ENCODE results near the gene ACTG1.

The ACTG1 gene

DNA sequence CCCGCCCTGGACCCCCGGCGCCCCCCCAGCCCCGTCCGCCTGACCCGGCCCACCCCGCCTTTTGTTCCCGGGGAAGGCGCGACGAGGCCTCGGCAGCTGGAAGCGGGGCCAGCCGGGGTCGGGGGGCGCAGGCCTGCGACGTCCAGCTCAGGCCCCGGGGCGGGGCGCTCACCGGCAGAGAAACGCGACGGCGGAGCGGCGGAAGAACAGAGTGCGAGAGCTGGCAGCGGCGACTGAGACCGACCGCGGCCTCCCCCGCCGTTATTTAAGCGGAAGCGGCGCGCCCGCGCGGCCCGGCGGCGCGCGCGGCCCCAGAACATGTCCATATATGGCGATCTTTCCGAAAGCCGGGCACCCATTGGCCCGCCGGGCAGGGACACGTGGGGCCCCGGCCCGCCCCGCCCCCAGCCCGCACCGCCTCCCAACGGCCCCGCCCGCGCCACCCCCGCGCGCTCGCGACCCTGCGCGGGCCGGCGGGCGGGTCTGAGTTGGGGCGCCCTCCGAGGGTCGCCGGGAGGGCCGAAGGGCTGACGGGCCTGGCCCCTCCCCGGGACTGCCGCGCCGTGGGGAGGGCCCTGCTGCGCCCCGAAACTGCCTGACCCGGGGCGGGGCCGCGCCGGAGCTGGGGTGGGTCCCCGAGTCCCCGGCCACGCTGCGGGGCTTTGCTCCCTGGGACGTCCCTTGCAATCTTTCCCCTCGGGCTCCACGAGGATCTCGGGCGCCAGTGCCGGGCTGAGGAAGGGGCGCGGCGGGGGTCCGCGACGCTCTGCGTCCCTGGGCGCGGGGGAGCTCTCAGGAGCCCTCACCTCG lies at the start of gene ACTG1:
Gene ACTG1, minus strand, starts transcription at position 238 of the 810 bp plus-strand sequence. CDS start 445 bp downstream, outside the sequence.
- intact Hi-C loops (cut with micrococcal nuclease), result loop anchor here (10.0 kb wide), 1 partner anchor 118 kb away; the partner anchor contains the start of gene BAHCC1
- no peaks in the 10 kb centered on the region for H3K27me3 Mint-ChIP-seq
- H3K36me3 Mint-ChIP-seq (ENCODE audit: low read depth), result peaks cover 54% of the 10 kb centered on the region
- H3K4me3 Mint-ChIP-seq, result peak within 1 kb of the TSS; percentile 99
- peaks cover 69% of the 10 kb centered on the region for H3K4me1 Mint-ChIP-seq (ENCODE audit: low read depth)
- H3K9me3 Mint-ChIP-seq, result no peaks in the 10 kb centered on the region
- peak within 1 kb of the TSS; percentile 88 for H3K27ac Mint-ChIP-seq

DNA sequence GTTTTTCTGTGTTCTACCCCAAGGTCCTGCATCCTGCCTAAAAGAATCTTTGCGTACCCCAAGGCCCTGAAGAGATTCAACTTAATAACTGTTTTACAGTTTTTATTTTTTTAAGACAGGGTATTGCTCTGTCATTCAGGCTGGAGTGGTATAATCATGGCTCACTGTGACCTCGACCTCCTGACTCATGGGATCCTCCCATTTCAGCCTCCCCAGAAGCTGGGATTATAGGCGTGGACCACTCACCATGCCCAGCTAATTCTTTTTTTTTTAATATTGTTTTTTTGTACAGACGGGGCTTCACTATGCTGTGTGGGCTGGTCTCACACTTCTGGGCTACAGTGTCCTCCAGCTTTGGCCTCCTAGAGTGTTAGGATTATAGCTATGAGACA lies 48.9 kb upstream of the ACTG1 start:
- Mint-ChIP-seq H3K9me3 (no peaks in the 10 kb centered on the region), H3K36me3 (ENCODE audit: low read depth) (peaks cover 93% of the 10 kb centered on the region), H3K27me3 (no peaks in the 10 kb centered on the region), H3K4me3 (no peak overlapping the region), H3K4me1 (ENCODE audit: low read depth) (peaks cover 78% of the 10 kb centered on the region), H3K27ac (peak overlapping the region; percentile 86)
- intact Hi-C loops (cut with micrococcal nuclease), result no loop called here

DNA sequence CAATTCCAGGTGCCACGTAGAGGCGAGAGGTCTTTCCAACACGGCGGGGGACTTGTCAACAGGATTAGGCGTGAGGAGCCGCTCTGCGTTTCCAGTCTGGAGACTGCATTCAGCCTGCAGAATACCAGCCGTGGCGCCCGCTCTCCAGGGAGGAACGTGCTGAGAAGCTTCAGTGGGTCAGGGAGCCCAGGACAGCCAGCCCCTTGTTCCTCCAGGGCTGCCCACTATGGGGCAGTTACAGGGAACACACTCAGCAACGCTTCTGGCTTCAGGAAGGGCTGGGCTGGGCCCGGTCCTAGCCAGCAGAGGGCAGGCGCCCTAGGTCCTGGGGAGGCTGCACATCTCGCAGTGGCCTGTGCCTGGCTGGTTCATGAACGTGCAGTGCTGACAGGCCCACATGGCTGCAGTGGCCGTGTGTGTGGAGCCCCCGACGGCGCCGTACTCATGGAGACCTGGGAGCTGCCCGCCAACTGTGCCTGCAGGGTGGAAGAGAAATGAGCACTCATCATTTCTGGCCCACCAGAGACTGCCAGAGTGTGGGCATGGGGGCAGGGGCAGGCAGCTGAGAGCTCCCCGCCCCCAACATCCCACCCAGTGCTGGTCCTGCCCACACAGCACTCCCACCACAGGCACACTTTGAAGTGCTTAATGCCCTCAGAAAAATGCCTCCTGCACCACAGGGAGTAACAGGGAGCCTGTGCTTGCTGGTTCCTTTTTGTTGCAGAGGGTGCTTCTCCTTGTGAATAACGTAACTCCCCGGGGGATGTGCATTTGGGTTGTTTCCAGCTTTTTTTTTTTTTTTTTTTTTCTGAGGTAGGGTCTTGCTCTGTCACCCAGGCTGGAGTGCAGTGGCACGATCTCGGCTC lies 46.6 kb upstream of the ACTG1 start:
- Mint-ChIP-seq H3K27ac (no peak overlapping the region), H3K9me3 (no peaks in the 10 kb centered on the region), H3K4me3 (no peak overlapping the region), H3K4me1 (ENCODE audit: low read depth) (peaks cover 64% of the 10 kb centered on the region), H3K27me3 (no peaks in the 10 kb centered on the region), H3K36me3 (ENCODE audit: low read depth) (peaks cover 79% of the 10 kb centered on the region)
- intact Hi-C loops (cut with micrococcal nuclease), result no loop called here

DNA sequence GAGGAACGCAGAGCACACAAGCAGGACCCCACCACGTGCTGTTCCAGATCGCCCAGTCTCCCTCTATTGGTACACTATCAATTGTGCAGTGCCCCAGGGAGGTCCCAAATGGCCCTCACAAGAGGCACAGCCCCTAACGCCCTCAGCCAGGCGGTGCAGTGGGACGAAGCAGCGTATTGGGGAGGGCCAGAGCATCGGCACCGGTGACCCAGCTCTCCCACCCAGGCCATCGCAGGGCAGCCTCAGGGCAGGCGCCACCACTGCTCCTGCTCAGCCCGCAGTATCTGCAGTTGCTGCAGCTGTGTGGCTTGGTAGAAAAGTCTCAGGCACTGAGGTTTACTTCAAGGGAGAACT lies 45.5 kb upstream of the ACTG1 start:
- intact Hi-C loops (cut with micrococcal nuclease), result no loop called here
- Mint-ChIP-seq H3K4me1 (ENCODE audit: low read depth) (peaks cover 72% of the 10 kb centered on the region), H3K4me3 (no peak overlapping the region), H3K9me3 (no peaks in the 10 kb centered on the region), H3K27me3 (no peaks in the 10 kb centered on the region), H3K36me3 (ENCODE audit: low read depth) (peaks cover 68% of the 10 kb centered on the region), H3K27ac (no peak overlapping the region)

DNA sequence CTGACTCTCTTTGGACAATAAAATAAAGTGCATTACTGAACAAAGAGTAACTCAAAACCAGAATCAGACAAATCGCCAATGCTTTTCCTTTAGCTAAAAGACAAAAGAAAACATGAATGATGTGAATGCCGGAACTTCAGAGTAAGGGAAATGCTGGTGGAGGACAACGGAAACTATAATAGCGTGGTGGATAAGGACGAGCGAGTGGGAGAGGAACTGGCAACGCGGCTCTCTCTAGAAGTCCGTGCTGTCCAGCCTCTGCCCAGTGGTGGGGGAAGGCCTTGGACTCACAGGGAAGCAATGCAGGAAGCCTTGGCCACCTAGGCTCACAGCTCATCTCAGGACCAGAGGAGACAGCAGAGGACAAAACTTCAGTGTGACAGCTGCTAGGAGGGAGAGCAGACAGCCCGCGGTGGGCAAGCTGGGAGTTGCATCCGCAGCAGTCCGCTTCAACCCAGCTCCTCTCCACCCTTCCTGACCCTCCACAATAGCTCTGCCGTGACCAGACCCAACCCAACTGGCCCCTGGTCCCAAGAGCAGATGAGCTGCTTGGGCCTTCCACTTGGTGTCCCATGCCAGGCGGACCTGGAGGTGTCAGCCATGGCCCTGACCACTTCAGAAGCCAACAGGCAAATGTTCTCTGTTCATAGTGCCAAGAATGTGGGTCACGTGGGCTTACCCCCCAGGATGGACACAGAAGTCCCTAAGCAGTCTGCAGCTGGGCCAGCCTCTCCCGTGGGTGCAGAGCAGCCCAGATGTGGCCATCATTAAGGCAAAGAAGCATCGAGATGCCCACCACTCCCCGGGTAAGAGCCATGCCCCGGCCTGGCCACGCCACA lies 44.9 kb upstream of the ACTG1 start:
- intact Hi-C loops (cut with micrococcal nuclease), result no loop called here
- Mint-ChIP-seq H3K36me3 (ENCODE audit: low read depth) (peaks cover 67% of the 10 kb centered on the region), H3K9me3 (no peaks in the 10 kb centered on the region), H3K4me1 (ENCODE audit: low read depth) (peaks cover 70% of the 10 kb centered on the region), H3K27ac (no peak overlapping the region), H3K27me3 (no peaks in the 10 kb centered on the region), H3K4me3 (no peak overlapping the region)

DNA sequence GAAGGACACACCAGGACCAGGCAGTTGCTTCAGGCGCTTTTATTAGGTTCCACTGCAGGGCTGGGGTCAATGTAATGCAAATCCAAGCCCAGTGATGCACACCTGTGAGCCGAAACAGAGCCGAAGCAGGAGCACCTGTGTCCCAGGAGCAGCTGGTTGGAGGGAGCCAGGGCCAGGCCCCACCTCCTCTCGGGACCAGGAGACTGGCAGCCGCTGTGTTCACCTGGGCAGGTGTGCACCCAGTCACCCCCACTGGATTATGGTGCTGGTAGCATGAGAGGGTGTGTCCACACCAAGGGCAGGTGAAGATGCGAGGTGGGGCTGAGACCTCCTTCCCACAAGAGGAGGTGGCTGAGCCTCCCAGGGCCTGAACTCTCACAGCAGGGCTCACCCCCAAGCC lies 44.3 kb upstream of the ACTG1 start:
- intact Hi-C loops (cut with micrococcal nuclease), result no loop called here
- Mint-ChIP-seq H3K4me3 (no peak overlapping the region), H3K27ac (peak overlapping the region; percentile 39), H3K4me1 (ENCODE audit: low read depth) (peaks cover 66% of the 10 kb centered on the region), H3K27me3 (no peaks in the 10 kb centered on the region), H3K36me3 (ENCODE audit: low read depth) (peaks cover 64% of the 10 kb centered on the region), H3K9me3 (no peaks in the 10 kb centered on the region)

DNA sequence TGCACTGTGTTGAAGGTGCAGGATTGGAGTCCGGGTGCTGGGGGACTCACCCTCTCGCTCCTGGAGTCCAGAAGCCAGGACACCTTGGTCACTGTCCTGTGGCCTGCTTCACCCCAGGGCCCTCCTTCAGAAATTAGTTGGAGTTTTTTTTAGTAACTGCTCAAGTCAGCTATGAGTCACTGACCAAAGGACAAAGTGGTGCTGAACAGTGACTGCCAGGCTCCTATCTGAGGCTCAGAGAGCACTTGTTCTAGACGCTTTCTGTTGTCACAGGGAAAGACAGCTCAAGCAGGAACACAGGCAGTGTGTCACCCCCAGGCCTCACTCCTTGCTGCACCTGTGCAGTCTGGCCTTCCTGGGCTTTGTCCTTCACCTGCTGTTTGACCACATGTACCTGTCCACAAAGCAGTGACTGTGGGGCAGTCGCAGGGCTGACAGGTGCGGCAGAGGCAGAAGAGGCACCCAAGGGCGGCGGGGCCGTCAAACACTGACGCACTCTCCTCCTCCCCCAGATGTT lies 43.6 kb upstream of the ACTG1 start:
- Mint-ChIP-seq H3K9me3 (no peaks in the 10 kb centered on the region), H3K4me1 (ENCODE audit: low read depth) (peaks cover 66% of the 10 kb centered on the region), H3K36me3 (ENCODE audit: low read depth) (peaks cover 67% of the 10 kb centered on the region), H3K27ac (peak overlapping the region; percentile 39), H3K4me3 (no peak overlapping the region), H3K27me3 (no peaks in the 10 kb centered on the region)
- intact Hi-C loops (cut with micrococcal nuclease), result no loop called here

DNA sequence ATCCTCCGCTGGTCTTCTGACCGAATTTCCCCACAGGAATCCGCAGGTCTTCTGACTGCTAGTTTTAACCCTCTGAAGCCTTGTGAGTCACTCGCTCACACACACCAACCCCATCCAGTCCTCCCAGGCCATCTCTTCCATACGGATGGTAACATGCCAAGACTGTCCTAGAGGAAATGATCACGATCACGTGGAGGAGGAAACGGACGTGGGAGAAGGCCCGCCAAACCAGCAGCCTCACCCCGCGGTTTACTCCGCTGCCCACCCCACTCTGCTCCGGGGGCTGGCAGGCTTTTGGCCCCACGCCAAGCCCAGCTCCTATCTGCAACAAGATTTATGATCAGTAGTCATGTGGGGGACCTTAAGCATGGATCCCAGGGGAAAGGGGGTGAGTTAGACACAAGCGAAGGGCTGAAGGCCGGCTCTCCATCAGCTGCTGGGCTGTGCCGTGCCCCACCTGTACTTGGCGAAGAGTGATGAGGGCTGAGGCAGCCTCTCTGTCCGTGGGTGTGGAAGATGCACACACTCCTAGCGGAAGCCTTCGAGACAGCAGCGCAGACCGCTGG lies 41.1 kb upstream of the ACTG1 start:
- H3K4me3 Mint-ChIP-seq, result peak overlapping the region; percentile 92
- no peaks in the 10 kb centered on the region for H3K27me3 Mint-ChIP-seq
- no peaks in the 10 kb centered on the region for H3K9me3 Mint-ChIP-seq
- intact Hi-C loops (cut with micrococcal nuclease), result loop anchor here (2.0 kb wide), 2 partner anchors 39 to 45 kb away; no protein-coding TSS in a partner anchor
- H3K27ac Mint-ChIP-seq, result peak overlapping the region; percentile 90
- H3K36me3 Mint-ChIP-seq (ENCODE audit: low read depth), result peaks cover 71% of the 10 kb centered on the region
- peaks cover 67% of the 10 kb centered on the region for H3K4me1 Mint-ChIP-seq (ENCODE audit: low read depth)

DNA sequence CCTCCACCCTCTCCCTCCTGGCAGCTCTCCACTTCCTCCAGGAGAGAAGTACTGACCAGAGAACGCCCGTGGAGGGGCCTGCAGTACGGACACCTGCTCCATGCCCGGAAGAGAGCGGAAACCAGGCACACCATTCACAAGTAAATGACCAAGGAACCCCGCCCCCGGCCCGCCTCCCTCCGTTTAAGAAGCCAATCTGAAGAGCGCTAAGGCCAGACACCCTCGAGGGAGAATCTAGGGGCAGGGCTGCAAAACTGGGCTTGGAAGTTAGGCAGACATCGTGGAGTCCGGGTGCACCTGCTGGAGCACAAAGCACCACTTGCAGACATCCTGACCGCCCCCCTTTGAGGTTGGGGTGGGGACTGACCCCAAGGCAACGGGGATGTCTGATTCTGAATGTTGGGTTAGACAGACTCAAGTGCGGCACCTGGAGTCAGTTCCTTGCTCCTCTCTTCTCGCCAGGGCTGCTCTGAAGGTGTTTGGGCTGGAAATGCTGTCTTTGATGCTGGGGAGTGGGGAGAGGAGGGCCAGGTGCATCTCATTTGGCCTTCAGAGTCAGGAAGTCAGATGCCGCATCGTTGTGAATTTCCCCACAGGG lies 40.5 kb upstream of the ACTG1 start:
- no peaks in the 10 kb centered on the region for H3K9me3 Mint-ChIP-seq
- intact Hi-C loops (cut with micrococcal nuclease), result loop anchor here (2.0 kb wide), 2 partner anchors 38 to 46 kb away; no protein-coding TSS in a partner anchor
- peaks cover 63% of the 10 kb centered on the region for H3K4me1 Mint-ChIP-seq (ENCODE audit: low read depth)
- H3K4me3 Mint-ChIP-seq, result peak overlapping the region; percentile 92
- H3K36me3 Mint-ChIP-seq (ENCODE audit: low read depth), result peaks cover 71% of the 10 kb centered on the region
- no peaks in the 10 kb centered on the region for H3K27me3 Mint-ChIP-seq
- H3K27ac Mint-ChIP-seq, result peak overlapping the region; percentile 90

DNA sequence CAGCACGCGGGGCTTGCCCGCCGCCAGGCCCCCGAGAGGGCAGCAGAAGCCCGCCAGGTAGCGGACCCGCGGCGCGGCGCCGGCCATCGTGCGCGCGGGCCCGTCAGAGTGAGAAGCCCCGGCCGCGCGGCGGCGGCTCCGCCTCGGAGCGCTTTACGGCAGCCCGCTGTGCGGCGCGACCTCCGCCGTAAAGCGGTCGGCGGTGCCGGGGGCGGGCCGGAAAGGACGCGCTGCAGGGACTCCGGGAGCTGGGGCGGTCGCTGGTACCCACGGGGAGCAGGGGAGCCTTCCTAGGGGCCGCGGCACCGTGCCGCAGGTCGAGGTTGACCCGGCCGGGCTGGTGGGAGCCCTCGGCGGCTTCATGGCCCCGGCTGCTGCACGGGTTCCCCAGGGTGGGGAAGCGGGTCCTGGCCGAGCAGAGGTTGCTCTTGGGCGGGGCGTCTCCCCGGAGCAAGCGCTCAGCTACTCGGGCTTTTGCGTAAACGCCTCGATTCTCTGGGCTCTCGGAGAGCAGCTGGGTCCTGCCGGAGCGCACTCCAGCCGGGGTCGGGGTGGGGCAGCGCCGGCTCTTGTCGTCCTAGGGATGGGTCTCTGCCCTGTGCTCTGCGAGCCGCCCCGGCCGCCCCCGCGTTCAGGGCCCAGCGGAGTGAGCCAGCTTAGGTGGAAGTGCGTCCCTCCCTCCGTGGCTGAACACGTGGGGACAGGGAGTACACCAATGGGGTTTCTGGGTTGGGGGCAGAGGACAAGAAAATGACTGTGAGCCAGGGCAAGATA lies 39.8 kb upstream of the ACTG1 start, which contains the start of gene FAAP100:
Gene FAAP100, minus strand, starts transcription at position 110 of the 774 bp plus-strand sequence. Its CDS starts 23 bp downstream, at position 87.
- peaks cover 56% of the 10 kb centered on the region for H3K4me1 Mint-ChIP-seq (ENCODE audit: low read depth)
- H3K36me3 Mint-ChIP-seq (ENCODE audit: low read depth), result peaks cover 71% of the 10 kb centered on the region
- intact Hi-C loops (cut with micrococcal nuclease), result loop anchor here (2.0 kb wide), 2 partner anchors 38 to 46 kb away; no protein-coding TSS in a partner anchor
- H3K9me3 Mint-ChIP-seq, result no peaks in the 10 kb centered on the region
- peak within 1 kb of the TSS; percentile 92 for H3K4me3 Mint-ChIP-seq
- H3K27me3 Mint-ChIP-seq, result no peaks in the 10 kb centered on the region
- H3K27ac Mint-ChIP-seq, result peak within 1 kb of the TSS; percentile 90

DNA sequence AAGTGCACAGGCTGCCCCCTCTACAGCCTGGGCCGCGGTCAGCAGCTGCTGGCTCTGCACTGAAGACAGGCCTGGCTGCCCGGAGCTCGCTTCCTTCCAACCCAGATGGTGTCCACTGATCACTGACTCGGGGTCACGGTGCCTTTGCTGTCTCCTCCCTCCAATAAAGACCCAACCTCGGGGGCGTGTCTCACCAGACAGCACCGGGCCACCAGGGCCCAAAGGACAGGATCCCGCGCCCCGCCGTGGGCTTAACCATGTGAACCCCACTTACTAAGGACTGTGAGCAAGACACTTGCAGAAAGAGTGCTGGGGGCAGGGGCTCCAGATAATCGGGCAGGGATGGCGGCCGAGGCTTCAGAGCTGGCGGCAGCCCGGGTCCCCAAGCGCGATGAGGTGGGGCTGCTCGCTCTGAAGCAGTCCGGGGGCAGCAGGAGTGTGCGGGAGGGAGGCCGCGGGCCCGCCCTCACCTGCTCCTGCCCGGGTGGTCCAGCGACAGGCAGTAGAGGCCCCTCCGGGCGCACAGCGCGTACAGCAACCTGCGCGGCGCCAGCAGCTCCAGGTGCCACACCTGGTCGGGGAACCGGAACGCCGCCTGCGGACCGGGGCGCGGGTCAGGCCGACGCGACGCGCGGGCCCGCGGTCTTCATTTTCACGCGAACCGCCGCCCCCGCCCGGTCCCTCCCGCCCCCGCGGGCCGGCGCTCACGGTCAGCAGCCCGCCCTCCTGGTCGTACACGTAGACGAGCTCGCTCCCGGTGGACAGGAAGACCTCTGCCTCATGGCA lies 39.1 kb upstream of the ACTG1 start:
- peak overlapping the region; percentile 90 for H3K27ac Mint-ChIP-seq
- peak overlapping the region; percentile 92 for H3K4me3 Mint-ChIP-seq
- no peaks in the 10 kb centered on the region for H3K9me3 Mint-ChIP-seq
- peaks cover 71% of the 10 kb centered on the region for H3K36me3 Mint-ChIP-seq (ENCODE audit: low read depth)
- H3K4me1 Mint-ChIP-seq (ENCODE audit: low read depth), result peaks cover 51% of the 10 kb centered on the region
- intact Hi-C loops (cut with micrococcal nuclease), result loop anchor here (2.0 kb wide), 2 partner anchors 37 to 47 kb away; no protein-coding TSS in a partner anchor
- no peaks in the 10 kb centered on the region for H3K27me3 Mint-ChIP-seq

Measured in dendritic cell treated with granulocyte-macrophage colony-stimulating factor and Interleukin-4, amounts not matched to agents 40 ng/mL and 50 ng/mL, for 4 days (primary cell).